Kidney (tissue), 14 donors: Measurements from ENCODE around the gene TBX1. TPM values are rescaled to one million over a fixed set of nuclear protein-coding genes. Genes with fewer than 3 reads are reported as not detected.

Source experiments
- DNase-seq, 5 donors: peaks; one replicate each; pipeline ENCODE4 v3.0.0-alpha.2; 2013 to 2020
- FAIRE-seq: peaks from 2 replicates; lab custom pipeline; 2012; peaks lifted over from hg19 to GRCh38; lab: Jason Lieb, UNC
- H3K27ac ChIP-seq, 2 donors: one replicate each; pipeline ENCODE4 v1.7.0; 2013; ENCODE audit warnings: low read depth in 2 of 2, low read length in 2 of 2, inconsistent platforms in 1 of 2
- H3K27me3 ChIP-seq: one replicate; pipeline ENCODE4 v1.7.1; 2013; ENCODE audit warnings: low read length, inconsistent platforms; ENCODE audit not compliant: control insufficient read depth, insufficient read depth
- H3K36me3 ChIP-seq, 3 donors: one replicate each; pipeline versions ENCODE4 v1.7.0 to v1.7.1; 2013; ENCODE audit warnings: low read length in 3 of 3, control low read depth in 1 of 3, inconsistent platforms in 1 of 3; ENCODE audit not compliant: insufficient read depth in 3 of 3, control insufficient read depth in 2 of 3
- H3K4me1 ChIP-seq, 3 donors: one replicate each; pipeline versions ENCODE4 v1.7.0 to v1.7.1; 2013; ENCODE audit warnings: low read length in 3 of 3, inconsistent platforms in 1 of 3, low read depth in 1 of 3; ENCODE audit not compliant: control insufficient read depth in 2 of 3, insufficient read depth in 2 of 3
- H3K4me3 ChIP-seq, 3 donors: one replicate each; pipeline versions ENCODE4 v1.7.0 to v1.8.1; 2013; ENCODE audit warnings: low read length in 3 of 3, control low read depth in 1 of 3, inconsistent platforms in 1 of 3
- H3K9ac ChIP-seq, 3 donors: one replicate each; pipeline versions ENCODE4 v1.7.0 to v1.7.1; 2013; ENCODE audit warnings: low read length in 3 of 3, control low read depth in 1 of 3, inconsistent platforms in 1 of 3
- H3K9me3 ChIP-seq, 3 donors: one replicate each; pipeline versions ENCODE4 v1.7.0 to v1.7.1; 2013; ENCODE audit warnings: low read length in 3 of 3, control low read depth in 1 of 3, inconsistent platforms in 1 of 3; ENCODE audit not compliant: control insufficient read depth in 2 of 3, insufficient read depth in 1 of 3
- CTCF ChIP-seq: IDR thresholded peaks from 3 replicates; pipeline ENCODE4 v1.5.1; 2012; ENCODE audit warnings: mild to moderate bottlenecking, moderate library complexity, borderline replicate concordance; ENCODE audit not compliant: insufficient read depth; ENCODE audit errors: extremely low read depth
- intact Hi-C: fragments of 100-400 bp; cut with DNase I; formaldehyde crosslinking; loops from one replicate; pipeline ENCODE4 v1.11.1; 2022
- polyA plus RNA-seq: library from polyadenylated mRNA; stranded (reverse); fragments of 350-450 nt; fragmentation: Illumina TruSeq; extraction: RNeasy Lipid Tissue Mini Kit (QIAGEN cat#74804); gene quantifications from one replicate; pipeline ENCODE4 v1.2.3, GENCODE V29; 2014; ENCODE audit warnings: low read depth, low replicate concordance; ENCODE audit not compliant: insufficient read depth
- total RNA-seq: library from RNA; stranded (reverse); fragmentation: NEBNext Ultra II Directional; extraction: Animal tissue kit (Norgen Biotek cat#: 25700); gene quantifications from one replicate; pipeline ENCODE4 v1.2.1, GENCODE V29; 2021
- donor health status: control.
- donor health status: control.
- donor health status: control.
- donor health status: control.
- donor health status: control.
- donor health status: DM: yes; HTN: yes; CAD: no.
- donor health status: Normal renal cell carcinoma (clear cell type).

The TBX1 gene
- total and polyA plus RNA-seq, 2 donors from 2014 or later = 0.45 to 5.5 TPM

- intact Hi-C loops = no loop called here
- H3K27me3 ChIP-seq = no peaks in the 10 kb centered on the region
- DNase-seq (peak in 2 of 5 donors; percentile 30 to 71), FAIRE-seq (no peak)
- TF ChIP-seq CTCF = no peak
- H3K27ac ChIP-seq = no peak overlapping the region
- H3K9me3 ChIP-seq = no peaks in the 10 kb centered on the region
- H3K4me1 ChIP-seq = no peaks in the 10 kb centered on the region
- no peak overlapping the region for H3K4me3 ChIP-seq
- no peaks in the 10 kb centered on the region for H3K36me3 ChIP-seq
- no peak overlapping the region for H3K9ac ChIP-seq
Observed at GRCh38 chr22:19807161-19807913, 46.8 kb downstream of the TBX1 start.

- intact Hi-C loops = no loop called here
- no peak for TF ChIP-seq CTCF
- no peaks in the 10 kb centered on the region for H3K27me3 ChIP-seq
- H3K9ac ChIP-seq = no peak overlapping the region
- peak in 2 of 5 donors; percentile 28 to 65 for DNase-seq
- H3K27ac ChIP-seq = no peak overlapping the region
- FAIRE-seq = no peak
- H3K9me3 ChIP-seq = no peaks in the 10 kb centered on the region
- no peaks in the 10 kb centered on the region for H3K36me3 ChIP-seq
- no peaks in the 10 kb centered on the region for H3K4me1 ChIP-seq
- no peak overlapping the region for H3K4me3 ChIP-seq
Observed at GRCh38 chr22:19807914-19808872, 47.6 kb downstream of the TBX1 start.

- no peaks in the 10 kb centered on the region for H3K4me1 ChIP-seq
- no peak for TF ChIP-seq CTCF
- no peak overlapping the region for H3K27ac ChIP-seq
- H3K9ac ChIP-seq = no peak overlapping the region
- intact Hi-C loops = no loop called here
- H3K27me3 ChIP-seq = no peaks in the 10 kb centered on the region
- DNase-seq = peak in 2 of 5 donors; percentile 24 to 39
- no peaks in the 10 kb centered on the region for H3K36me3 ChIP-seq
- H3K9me3 ChIP-seq = no peaks in the 10 kb centered on the region
- FAIRE-seq = no peak
- no peak overlapping the region for H3K4me3 ChIP-seq
Observed at GRCh38 chr22:19808873-19809478, 48.4 kb downstream of the TBX1 start.
